ENCODE measurements around the gene KIF26B. TPM values are rescaled to one million over a fixed set of nuclear protein-coding genes. Genes with fewer than 3 reads are reported as not detected.
"Not testable (repeated sequence)": the region's sequence is repeated elsewhere in the genome, so short reads cannot be mapped to it uniquely, and the experiment has no call there.

Gene KIF26B
- total RNA-seq, 1 donor from 2014 or later: 3.4 TPM

- no peaks in the 10 kb centered on the region for H3K36me3 Mint-ChIP-seq (ENCODE audit: low read depth, unreplicated experiment)
- H3K27me3 Mint-ChIP-seq (ENCODE audit: unreplicated experiment): peaks cover 2% of the 10 kb centered on the region
- no peak for DNase-seq (ENCODE audit: low spot score)
- H3K4me1 Mint-ChIP-seq (ENCODE audit: unreplicated experiment): peaks cover 6% of the 10 kb centered on the region
- no peak for TF ChIP-seq CTCF (IDR thresholded peaks at IDR 0.05; ENCODE audit: unreplicated experiment)
- H3K9me3 Mint-ChIP-seq (ENCODE audit: unreplicated experiment): no peaks in the 10 kb centered on the region
- H3K27ac Mint-ChIP-seq (ENCODE audit: unreplicated experiment): no peak overlapping the region
- no peak overlapping the region for H3K4me3 Mint-ChIP-seq (ENCODE audit: unreplicated experiment)
Measured at GRCh38 chr1:245319094-245319493, 164.3 kb downstream of the KIF26B start.

GRCh38 chr1:245322673-245323072 is 167.9 kb downstream of the KIF26B start:
- Mint-ChIP-seq H3K36me3 (ENCODE audit: low read depth, unreplicated experiment) (no peaks in the 10 kb centered on the region), H3K4me3 (ENCODE audit: unreplicated experiment) (no peak overlapping the region), H3K4me1 (ENCODE audit: unreplicated experiment) (peaks cover 5% of the 10 kb centered on the region), H3K9me3 (ENCODE audit: unreplicated experiment) (no peaks in the 10 kb centered on the region), H3K27me3 (ENCODE audit: unreplicated experiment) (peaks cover 5% of the 10 kb centered on the region), H3K27ac (ENCODE audit: unreplicated experiment) (no peak overlapping the region)
- no peak for DNase-seq (ENCODE audit: low spot score)
- no peak for TF ChIP-seq CTCF (IDR thresholded peaks at IDR 0.05; ENCODE audit: unreplicated experiment)

- not testable (repeated sequence) for H3K4me1 Mint-ChIP-seq (ENCODE audit: unreplicated experiment); H3K27ac Mint-ChIP-seq (ENCODE audit: unreplicated experiment); H3K36me3 Mint-ChIP-seq (ENCODE audit: low read depth, unreplicated experiment); H3K27me3 Mint-ChIP-seq (ENCODE audit: unreplicated experiment); H3K4me3 Mint-ChIP-seq (ENCODE audit: unreplicated experiment); H3K9me3 Mint-ChIP-seq (ENCODE audit: unreplicated experiment); DNase-seq (ENCODE audit: low spot score)
Measured at GRCh38 chr1:245323765-245324164, 169.0 kb downstream of the KIF26B start.

- H3K9me3 Mint-ChIP-seq (ENCODE audit: unreplicated experiment): no peaks in the 10 kb centered on the region
- H3K27me3 Mint-ChIP-seq (ENCODE audit: unreplicated experiment): peaks cover 6% of the 10 kb centered on the region
- TF ChIP-seq CTCF (IDR thresholded peaks at IDR 0.05; ENCODE audit: unreplicated experiment): no peak
- H3K36me3 Mint-ChIP-seq (ENCODE audit: low read depth, unreplicated experiment): no peaks in the 10 kb centered on the region
- no peak for DNase-seq (ENCODE audit: low spot score)
- H3K27ac Mint-ChIP-seq (ENCODE audit: unreplicated experiment): no peak overlapping the region
- H3K4me1 Mint-ChIP-seq (ENCODE audit: unreplicated experiment): peaks cover 5% of the 10 kb centered on the region
- H3K4me3 Mint-ChIP-seq (ENCODE audit: unreplicated experiment): no peak overlapping the region
Measured at GRCh38 chr1:245325922-245326795, 171.4 kb downstream of the KIF26B start.

GRCh38 chr1:245327360-245327759 is 172.6 kb downstream of the KIF26B start:
- peaks cover 6% of the 10 kb centered on the region for H3K27me3 Mint-ChIP-seq (ENCODE audit: unreplicated experiment)
- peaks cover 5% of the 10 kb centered on the region for H3K4me1 Mint-ChIP-seq (ENCODE audit: unreplicated experiment)
- TF ChIP-seq CTCF (IDR thresholded peaks at IDR 0.05; ENCODE audit: unreplicated experiment): no peak
- DNase-seq (ENCODE audit: low spot score): no peak
- no peaks in the 10 kb centered on the region for H3K9me3 Mint-ChIP-seq (ENCODE audit: unreplicated experiment)
- H3K4me3 Mint-ChIP-seq (ENCODE audit: unreplicated experiment): no peak overlapping the region
- H3K27ac Mint-ChIP-seq (ENCODE audit: unreplicated experiment): no peak overlapping the region
- H3K36me3 Mint-ChIP-seq (ENCODE audit: low read depth, unreplicated experiment): no peaks in the 10 kb centered on the region
